ENCODE data around the gene UBTD2. TPM values are rescaled to one million over a fixed set of nuclear protein-coding genes. Genes with fewer than 3 reads are reported as not detected.

The UBTD2 gene
- total RNA-seq, 1 experiment from 2014 or later: 42.6 TPM

DNA sequence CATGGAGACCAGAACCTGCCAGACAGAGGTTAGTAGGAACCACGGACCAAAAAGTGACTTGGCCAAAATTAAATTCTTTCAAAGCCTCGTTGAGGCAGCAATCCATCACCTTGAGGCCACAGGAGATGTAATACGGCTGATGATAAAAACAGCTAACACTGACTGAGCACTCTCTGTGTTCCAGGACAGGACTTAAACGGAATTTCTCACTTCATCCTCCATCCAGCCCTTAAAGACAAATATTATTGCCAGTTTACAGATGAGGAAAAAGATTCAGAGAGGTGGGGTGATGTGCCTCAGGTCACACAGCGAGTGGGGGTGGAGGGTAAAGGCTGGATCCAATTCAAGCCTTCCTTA, 120.6 kb downstream of the UBTD2 start:
- Histone ChIP-seq H2BK20ac (ENCODE audit: low read depth, low read length, poor library complexity, severe bottlenecking) (no peak overlapping the region), H3K27ac (ENCODE audit: insufficient read length, low read depth, low read length) (no peak overlapping the region), H3K23ac (ENCODE audit: insufficient read length, low read depth, low read length) (no peak overlapping the region), H4K8ac (replicated peaks; ENCODE audit: insufficient read length, low read depth, low read length) (no peak overlapping the region), H4K20me1 (ENCODE audit: control insufficient read depth, insufficient read depth, insufficient read length) (no peaks in the 10 kb centered on the region), H4K91ac (ENCODE audit: insufficient read length, low read depth, low read length) (no peak overlapping the region), H3K23me2 (ENCODE audit: insufficient read length, low read depth, low read length, poor library complexity, severe bottlenecking) (no peaks in the 10 kb centered on the region), H3K4me1 (ENCODE audit: insufficient read depth, low read length) (no peaks in the 10 kb centered on the region), H3K79me2 (ENCODE audit: insufficient read depth, low read length) (no peaks in the 10 kb centered on the region), H2AFZ (ENCODE audit: low read length) (no peak overlapping the region), H3K56ac (ENCODE audit: insufficient read length, low read depth, low read length) (no peak overlapping the region), H3K14ac (ENCODE audit: insufficient read depth, low read length) (no peak overlapping the region; the same call in 1 of the 2 replicates), H3K79me1 (ENCODE audit: insufficient read depth, low read depth, low read length, poor library complexity, severe bottlenecking) (peaks cover 2% of the 10 kb centered on the region), H4K5ac (ENCODE audit: insufficient read length, low read depth, low read length) (no peak overlapping the region), H3K9ac (ENCODE audit: extremely low read depth, insufficient read length, low read length) (no peak overlapping the region), H2BK12ac (ENCODE audit: insufficient read length, low read depth, low read length) (no peak overlapping the region), H3K9me3 (ENCODE audit: control insufficient read depth, low read depth, low read length) (no peaks in the 10 kb centered on the region), H3K27me3 (ENCODE audit: insufficient read depth, low read length) (no peaks in the 10 kb centered on the region), H3K4ac (ENCODE audit: low read depth, low read length) (no peak overlapping the region), H3K4me2 (ENCODE audit: insufficient read depth, insufficient read length, low read length) (no peak overlapping the region), H3T11ph (ENCODE audit: low read length) (no peak overlapping the region), H2BK15ac (ENCODE audit: low read depth, low read length) (no peak overlapping the region), H2BK5ac (ENCODE audit: insufficient read length, low read length) (no peak overlapping the region), H2BK120ac (ENCODE audit: low read depth, low read length, poor library complexity, severe bottlenecking) (no peak overlapping the region), H3K18ac (ENCODE audit: insufficient read length, low read depth, low read length) (no peak overlapping the region), H2AK5ac (ENCODE audit: insufficient read length, low read length) (no peak overlapping the region)
- TF ChIP-seq, protein P1, sequence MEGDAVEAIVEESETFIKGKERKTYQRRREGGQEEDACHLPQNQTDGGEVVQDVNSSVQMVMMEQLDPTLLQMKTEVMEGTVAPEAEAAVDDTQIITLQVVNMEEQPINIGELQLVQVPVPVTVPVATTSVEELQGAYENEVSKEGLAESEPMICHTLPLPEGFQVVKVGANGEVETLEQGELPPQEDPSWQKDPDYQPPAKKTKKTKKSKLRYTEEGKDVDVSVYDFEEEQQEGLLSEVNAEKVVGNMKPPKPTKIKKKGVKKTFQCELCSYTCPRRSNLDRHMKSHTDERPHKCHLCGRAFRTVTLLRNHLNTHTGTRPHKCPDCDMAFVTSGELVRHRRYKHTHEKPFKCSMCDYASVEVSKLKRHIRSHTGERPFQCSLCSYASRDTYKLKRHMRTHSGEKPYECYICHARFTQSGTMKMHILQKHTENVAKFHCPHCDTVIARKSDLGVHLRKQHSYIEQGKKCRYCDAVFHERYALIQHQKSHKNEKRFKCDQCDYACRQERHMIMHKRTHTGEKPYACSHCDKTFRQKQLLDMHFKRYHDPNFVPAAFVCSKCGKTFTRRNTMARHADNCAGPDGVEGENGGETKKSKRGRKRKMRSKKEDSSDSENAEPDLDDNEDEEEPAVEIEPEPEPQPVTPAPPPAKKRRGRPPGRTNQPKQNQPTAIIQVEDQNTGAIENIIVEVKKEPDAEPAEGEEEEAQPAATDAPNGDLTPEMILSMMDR (conservative IDR thresholded peaks at IDR 0.05): no peak
- Mint-ChIP-seq H3K36me3 (ENCODE audit: insufficient read depth in 1 of 3, low read depth in 3 of 3) (no peaks in the 10 kb centered on the region; a peak in 1 of 7 replicates), H3K4me1 (peaks cover 3 to 9% of the 10 kb centered on the region in 2 experiments), H3K27ac (no peak overlapping the region; a peak in 1 of 7 replicates), H3K4me3 (no peak overlapping the region), H3K9me3 (no peaks in the 10 kb centered on the region; a peak in 1 of 5 replicates), H3K27me3 (ENCODE audit: low read depth) (no peaks in the 10 kb centered on the region)
- no peak for DNase-seq
- no CpG with 5 or more reads among the region's 5 CpGs for WGBS (ENCODE audit: extremely low coverage, insufficient read length, low lambda C conversion rate)
